Coronary artery (tissue), 2 donors: Measurements from ENCODE around the gene ZMIZ1.

Experiments used
- DNase-seq: peaks from one replicate; pipeline ENCODE4 v3.0.0-alpha.2; 2017; ENCODE audit warnings: low spot score
- H3K27ac ChIP-seq, 2 donors: fragments of 200-600 bp; sonication (generic); one replicate each; pipeline ENCODE4 v1.5.1; 2016 to 2019
- H3K4me3 ChIP-seq: fragments of 200-600 bp; sonication (generic); 2 replicates; pipeline ENCODE4 v1.5.1; 2016; ENCODE audit warnings: mild to moderate bottlenecking, moderate library complexity
- TF ChIP-seq, protein P1 (sequence below): fragments of 200-600 bp; sonication (generic); IDR thresholded peaks from one replicate; pipeline ENCODE4 v1.5.1; 2019; ENCODE audit warnings: antibody characterized with exemption

ZMIZ1 gene

GRCh38 chr10:79052291-79053080, 16.3 kb upstream of the ZMIZ1 start:
- peak; percentile 66 for DNase-seq
- Histone ChIP-seq H3K27ac (no peak overlapping the region), H3K4me3 (no peak overlapping the region)
- TF ChIP-seq, protein P1, sequence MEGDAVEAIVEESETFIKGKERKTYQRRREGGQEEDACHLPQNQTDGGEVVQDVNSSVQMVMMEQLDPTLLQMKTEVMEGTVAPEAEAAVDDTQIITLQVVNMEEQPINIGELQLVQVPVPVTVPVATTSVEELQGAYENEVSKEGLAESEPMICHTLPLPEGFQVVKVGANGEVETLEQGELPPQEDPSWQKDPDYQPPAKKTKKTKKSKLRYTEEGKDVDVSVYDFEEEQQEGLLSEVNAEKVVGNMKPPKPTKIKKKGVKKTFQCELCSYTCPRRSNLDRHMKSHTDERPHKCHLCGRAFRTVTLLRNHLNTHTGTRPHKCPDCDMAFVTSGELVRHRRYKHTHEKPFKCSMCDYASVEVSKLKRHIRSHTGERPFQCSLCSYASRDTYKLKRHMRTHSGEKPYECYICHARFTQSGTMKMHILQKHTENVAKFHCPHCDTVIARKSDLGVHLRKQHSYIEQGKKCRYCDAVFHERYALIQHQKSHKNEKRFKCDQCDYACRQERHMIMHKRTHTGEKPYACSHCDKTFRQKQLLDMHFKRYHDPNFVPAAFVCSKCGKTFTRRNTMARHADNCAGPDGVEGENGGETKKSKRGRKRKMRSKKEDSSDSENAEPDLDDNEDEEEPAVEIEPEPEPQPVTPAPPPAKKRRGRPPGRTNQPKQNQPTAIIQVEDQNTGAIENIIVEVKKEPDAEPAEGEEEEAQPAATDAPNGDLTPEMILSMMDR, result no peak

DNA sequence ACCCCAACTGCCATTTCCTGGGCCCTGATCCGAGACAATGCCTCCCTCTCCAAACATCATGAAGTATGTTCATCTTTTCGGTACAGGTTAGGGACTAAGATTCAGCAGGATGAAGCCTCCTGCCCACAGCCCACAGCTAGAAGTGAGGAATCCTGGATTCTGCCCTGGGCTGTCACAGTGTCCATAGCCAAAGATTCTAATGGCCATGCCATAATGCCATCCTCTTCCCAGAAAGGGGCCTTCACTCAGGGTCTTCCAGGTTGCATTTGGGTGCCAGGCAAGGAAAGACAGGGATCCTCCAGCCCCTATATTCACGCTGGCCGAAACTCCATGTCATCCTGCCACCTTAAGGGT, 15.7 kb upstream of the ZMIZ1 start:
- no peak overlapping the region for H3K27ac ChIP-seq
- no peak overlapping the region for H3K4me3 ChIP-seq
- TF ChIP-seq, protein P1, result no peak
- DNase-seq, result no peak

DNA sequence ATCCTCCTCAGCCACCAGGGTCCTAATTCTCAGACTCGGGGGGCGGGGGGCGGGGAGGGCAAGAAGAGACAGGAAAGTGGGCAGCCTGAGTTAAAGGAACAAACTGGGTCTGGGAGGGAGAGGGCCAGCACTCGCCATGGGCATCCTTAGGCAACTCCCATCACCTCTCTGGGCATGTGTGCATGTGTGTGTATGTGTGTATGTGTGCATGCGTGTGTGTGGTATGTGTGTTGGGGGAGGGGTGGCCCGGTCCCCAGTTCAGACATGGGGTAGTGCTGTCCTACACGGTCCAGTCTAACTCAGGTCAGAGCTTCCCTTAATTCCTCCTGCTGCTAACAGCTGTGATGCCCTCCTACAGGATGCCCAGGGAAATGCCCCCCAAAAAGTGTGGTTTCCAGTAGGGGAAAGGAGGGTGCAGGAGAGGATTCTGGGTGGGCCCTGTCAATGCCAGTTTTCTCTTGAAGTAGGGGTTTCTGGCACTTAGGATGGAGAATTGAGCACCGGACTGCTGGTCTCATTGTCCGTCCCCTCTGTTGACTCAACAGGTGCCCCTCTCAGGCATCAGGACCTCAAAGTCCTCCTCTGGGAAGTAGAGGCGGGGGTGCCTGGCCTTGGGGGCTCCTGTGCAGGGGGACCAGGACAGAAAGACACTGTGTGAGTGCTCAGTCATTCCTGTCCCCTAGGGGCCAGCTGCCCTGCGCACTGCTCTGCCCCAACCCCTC, 15.1 kb upstream of the ZMIZ1 start:
- TF ChIP-seq, protein P1, result no peak
- no peak overlapping the region for H3K4me3 ChIP-seq
- H3K27ac ChIP-seq, result no peak overlapping the region
- peak; percentile 35 for DNase-seq

GRCh38 chr10:79054203-79055099, 14.3 kb upstream of the ZMIZ1 start:
- Histone ChIP-seq H3K27ac (no peak overlapping the region), H3K4me3 (no peak overlapping the region)
- TF ChIP-seq, protein P1, result no peak
- DNase-seq, result peak; percentile 36

GRCh38 chr10:79055100-79055782, 13.5 kb upstream of the ZMIZ1 start:
- no peak overlapping the region for H3K27ac ChIP-seq
- no peak overlapping the region for H3K4me3 ChIP-seq
- TF ChIP-seq, protein P1, result no peak
- DNase-seq, result no peak

- peak; percentile 50 for DNase-seq
- Histone ChIP-seq H3K4me3 (no peak overlapping the region), H3K27ac (no peak overlapping the region)
- TF ChIP-seq, protein P1, result no peak
Measured at GRCh38 chr10:79055892-79056291, 12.9 kb upstream of the ZMIZ1 start.
